BJ (cell line): ENCODE results near the gene DIAPH1. TPM values are rescaled to one million over a fixed set of nuclear protein-coding genes. Genes with fewer than 3 reads are reported as not detected.

ENCODE experiments used
- CTCF ChIA-PET: fragments of 350-600 bp; formaldehyde crosslinking; extraction: SDS; loops from one replicate; lab custom pipeline; 2021; ENCODE audit warnings: antibody characterized with exemption, inconsistent platforms; lab: Yijun Ruan, JAX
- POLR2A ChIA-PET: fragments of 300-600 bp; sonication (Branson Sonifier 250); formaldehyde crosslinking; extraction: SDS; loops from one replicate; lab custom pipeline; 2021; ENCODE audit warnings: antibody characterized with exemption; lab: Charles Lee
- DNase-seq: peaks from one replicate; pipeline ENCODE4 v3.0.0-alpha.2; 2011; ENCODE audit warnings: low read depth
- H3K27me3 ChIP-seq: 2 replicates; pipeline ENCODE4 v1.6.0; 2011; ENCODE audit warnings: low read length; ENCODE audit not compliant: control insufficient read depth, insufficient read depth
- H3K36me3 ChIP-seq: 2 replicates; pipeline ENCODE4 v1.5.1; 2011; ENCODE audit warnings: low read length; ENCODE audit not compliant: control insufficient read depth, insufficient read depth
- H3K4me3 ChIP-seq: 2 replicates; pipeline ENCODE4 v1.5.1; 2011; ENCODE audit warnings: low read depth, mild to moderate bottlenecking, control low read depth, low read length
- CTCF ChIP-seq: IDR thresholded peaks from 2 replicates; pipeline ENCODE4 v1.5.1; 2011; ENCODE audit warnings: low read depth, mild to moderate bottlenecking, control low read depth, inconsistent platforms, low read length, moderate library complexity; ENCODE audit not compliant: insufficient read depth
- polyA plus RNA-seq: library from polyadenylated mRNA; depleted of rRNA; stranded (reverse); fragments of >200 nt; gene quantifications from 2 replicates; pipeline ENCODE4 v1.2.3, GENCODE V29; 2011

Gene DIAPH1
- polyA plus RNA-seq, 1 experiment, result 36.6 TPM

DNA sequence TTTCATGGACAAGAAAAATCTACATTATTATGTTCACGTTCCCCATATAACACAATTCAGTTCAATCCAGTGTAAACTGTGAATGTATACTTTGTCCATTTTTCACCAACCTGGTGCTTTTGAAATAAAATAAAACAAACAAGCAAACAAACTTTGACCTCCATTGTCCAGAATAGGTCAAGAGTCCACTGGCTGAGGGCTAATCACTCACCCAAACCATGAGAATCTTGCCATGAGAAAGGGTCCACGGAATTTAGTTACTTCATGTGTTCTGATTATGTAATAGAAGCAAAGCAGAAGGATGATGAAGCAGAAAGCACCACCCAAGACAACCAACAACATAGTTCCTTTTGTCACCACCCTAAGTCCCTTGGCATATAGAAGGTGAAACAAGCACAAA lies 28.7 kb downstream of the DIAPH1 start:
- Histone ChIP-seq H3K27me3 (no peaks in the 10 kb centered on the region), H3K4me3 (no peak overlapping the region), H3K36me3 (no peaks in the 10 kb centered on the region)
- CTCF ChIA-PET, result interaction anchor here (1.2 to 8.1 kb wide), 4 partner anchors 17 to 28 kb away, joined by 3 to 270 read pairs (median 8); partner anchors contain the start of gene DIAPH1
- POLR2A ChIA-PET, result no interaction called here
- no peak for DNase-seq
- TF ChIP-seq CTCF, result no peak

GRCh38 chr5:141586246-141586645 lies 32.6 kb downstream of the DIAPH1 start:
- no peaks in the 10 kb centered on the region; the same call in 1 of the 2 replicates for H3K36me3 ChIP-seq
- POLR2A ChIA-PET, result no interaction called here
- CTCF ChIA-PET, result interaction anchor here (0.5 to 1.2 kb wide), 3 partner anchors 18 to 251 kb away, joined by 3 read pairs; partner anchors contain the start of gene DIAPH1
- no peak for DNase-seq
- H3K4me3 ChIP-seq, result no peak overlapping the region
- TF ChIP-seq CTCF, result no peak
- no peaks in the 10 kb centered on the region for H3K27me3 ChIP-seq

GRCh38 chr5:141585594-141585993 lies 33.2 kb downstream of the DIAPH1 start:
- no peaks in the 10 kb centered on the region; the same call in 1 of the 2 replicates for H3K36me3 ChIP-seq
- CTCF ChIA-PET, result interaction anchor here (0.5 to 1.2 kb wide), 3 partner anchors 19 to 250 kb away, joined by 3 read pairs; partner anchors contain the start of gene DIAPH1
- DNase-seq, result no peak
- POLR2A ChIA-PET, result no interaction called here
- TF ChIP-seq CTCF, result no peak
- no peak overlapping the region for H3K4me3 ChIP-seq
- H3K27me3 ChIP-seq, result no peaks in the 10 kb centered on the region

GRCh38 chr5:141574122-141574510 lies 44.7 kb downstream of the DIAPH1 start:
- H3K27me3 ChIP-seq, result no peaks in the 10 kb centered on the region
- TF ChIP-seq CTCF, result no peak
- no peak for DNase-seq
- ChIA-PET POLR2A (no interaction called here), CTCF (interaction anchor here (0.7 to 1.9 kb wide), 2 partner anchors 18 to 144 kb away, joined by 3 to 4 read pairs; no protein-coding TSS in a partner anchor)
- H3K36me3 ChIP-seq, result peaks cover 9% of the 10 kb centered on the region
- H3K4me3 ChIP-seq, result no peak overlapping the region

GRCh38 chr5:141573489-141574121 lies 45.2 kb downstream of the DIAPH1 start:
- DNase-seq, result no peak
- no peak overlapping the region for H3K4me3 ChIP-seq
- no peak for TF ChIP-seq CTCF
- peaks cover 9% of the 10 kb centered on the region for H3K36me3 ChIP-seq
- POLR2A ChIA-PET, result no interaction called here
- CTCF ChIA-PET, result interaction anchor here (0.7 to 1.4 kb wide), 2 partner anchors 10 to 144 kb away, joined by 3 to 7 read pairs; no protein-coding TSS in a partner anchor
- no peaks in the 10 kb centered on the region for H3K27me3 ChIP-seq
